Astrocyte of the cerebellum (primary cell): ENCODE results near the gene PLIN1.

Experiments used
- DNase-seq: peaks from one replicate; pipeline ENCODE4 v3.0.0-alpha.2; 2011; ENCODE audit warnings: low read depth
- H3K4me3 ChIP-seq: 2 replicates; pipeline ENCODE4 v1.5.1; 2011; ENCODE audit warnings: mild to moderate bottlenecking, low read depth, low read length, moderate library complexity
- CTCF ChIP-seq: IDR thresholded peaks from 2 replicates; pipeline ENCODE4 v1.5.1; 2012; ENCODE audit warnings: low read length, low read depth, moderate library complexity, mild to moderate bottlenecking; ENCODE audit errors: missing control alignments
- in situ Hi-C: cut with HindIII; loops from 2 replicates; pipeline ENCODE4 v1.10.0; 2017; ENCODE audit warnings: low sequenced_read_pairs

The PLIN1 gene

DNA sequence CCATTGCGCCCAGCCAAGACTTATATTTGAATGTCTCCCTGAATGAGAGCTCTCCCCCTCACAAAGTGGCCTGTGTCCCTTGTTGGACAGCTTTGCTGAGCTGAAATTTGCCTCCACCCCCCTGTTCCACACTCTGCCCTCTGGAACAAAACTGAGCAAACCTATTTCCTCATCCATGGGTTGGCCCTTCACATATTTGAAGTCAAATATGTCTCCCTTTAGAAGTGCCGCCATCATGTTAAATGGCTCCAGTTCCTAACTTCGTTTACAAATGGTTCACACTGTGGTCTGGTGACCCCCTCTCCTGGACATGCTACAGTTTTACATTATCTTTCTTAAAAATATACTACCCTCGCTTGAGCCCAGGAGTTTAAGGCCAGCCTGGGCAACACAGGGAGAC is 4.6 kb downstream of the PLIN1 start:
- no peak for TF ChIP-seq CTCF
- in situ Hi-C loops: loop anchor here (5.0 kb wide), 1 partner anchor 47 kb away; no protein-coding TSS in a partner anchor
- DNase-seq: no peak
- no peak overlapping the region for H3K4me3 ChIP-seq

- no peak overlapping the region for H3K4me3 ChIP-seq
- in situ Hi-C loops: loop anchor here (5.0 kb wide), 1 partner anchor 46 kb away; no protein-coding TSS in a partner anchor
- TF ChIP-seq CTCF: peak; percentile 54
- DNase-seq: no peak
Measured at GRCh38 chr15:89673165-89673512, 6.0 kb downstream of the PLIN1 start.

- no peak for TF ChIP-seq CTCF
- in situ Hi-C loops: loop anchor here (5.0 kb wide), 1 partner anchor 45 kb away; no protein-coding TSS in a partner anchor
- no peak overlapping the region for H3K4me3 ChIP-seq
- DNase-seq: no peak
Measured at GRCh38 chr15:89672221-89673164, 6.7 kb downstream of the PLIN1 start.

- in situ Hi-C loops: loop anchor here (5.0 kb wide), 1 partner anchor 44 kb away; no protein-coding TSS in a partner anchor
- H3K4me3 ChIP-seq: no peak overlapping the region
- no peak for TF ChIP-seq CTCF
- no peak for DNase-seq
Measured at GRCh38 chr15:89671687-89672086, 7.5 kb downstream of the PLIN1 start.

GRCh38 chr15:89670971-89671560 is 8.1 kb downstream of the PLIN1 start:
- in situ Hi-C loops: loop anchor here (5.0 kb wide), 1 partner anchor 44 kb away; no protein-coding TSS in a partner anchor
- DNase-seq: no peak
- no peak for TF ChIP-seq CTCF
- H3K4me3 ChIP-seq: no peak overlapping the region

DNA sequence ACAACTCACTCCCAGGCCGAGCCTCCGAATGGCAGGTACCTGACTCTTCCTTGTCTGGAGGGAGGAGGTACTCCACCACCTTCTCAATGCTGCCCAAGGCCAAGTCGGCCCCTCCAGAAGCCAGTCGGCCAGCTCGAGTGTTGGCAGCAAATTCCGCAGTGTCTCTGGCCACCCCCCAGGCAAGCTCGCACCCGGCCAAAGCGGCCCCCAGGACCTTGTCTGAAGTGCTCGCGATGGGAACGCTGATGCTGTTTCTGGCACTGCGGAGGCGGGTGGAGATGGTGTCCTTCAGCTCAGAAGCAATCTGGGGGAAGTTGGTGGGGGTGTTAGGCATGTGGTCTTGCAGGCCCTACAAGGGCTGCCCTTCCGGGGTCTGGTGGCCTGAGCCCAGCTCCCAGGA is 9.2 kb downstream of the PLIN1 start:
- DNase-seq: no peak
- no peak overlapping the region for H3K4me3 ChIP-seq
- TF ChIP-seq CTCF: no peak
- in situ Hi-C loops: loop anchor here (5.0 kb wide), 1 partner anchor 43 kb away; no protein-coding TSS in a partner anchor
